GM12874 (cell line): ENCODE results near the gene PNCK.

Experiments
- TF ChIP-seq, protein P1 (sequence below): IDR thresholded peaks from 2 replicates; pipeline ENCODE4 v1.5.1; 2011; ENCODE audit warnings: low read depth, mild to moderate bottlenecking, control low read depth, low read length, moderate library complexity; ENCODE audit not compliant: insufficient read depth

Gene PNCK

DNA sequence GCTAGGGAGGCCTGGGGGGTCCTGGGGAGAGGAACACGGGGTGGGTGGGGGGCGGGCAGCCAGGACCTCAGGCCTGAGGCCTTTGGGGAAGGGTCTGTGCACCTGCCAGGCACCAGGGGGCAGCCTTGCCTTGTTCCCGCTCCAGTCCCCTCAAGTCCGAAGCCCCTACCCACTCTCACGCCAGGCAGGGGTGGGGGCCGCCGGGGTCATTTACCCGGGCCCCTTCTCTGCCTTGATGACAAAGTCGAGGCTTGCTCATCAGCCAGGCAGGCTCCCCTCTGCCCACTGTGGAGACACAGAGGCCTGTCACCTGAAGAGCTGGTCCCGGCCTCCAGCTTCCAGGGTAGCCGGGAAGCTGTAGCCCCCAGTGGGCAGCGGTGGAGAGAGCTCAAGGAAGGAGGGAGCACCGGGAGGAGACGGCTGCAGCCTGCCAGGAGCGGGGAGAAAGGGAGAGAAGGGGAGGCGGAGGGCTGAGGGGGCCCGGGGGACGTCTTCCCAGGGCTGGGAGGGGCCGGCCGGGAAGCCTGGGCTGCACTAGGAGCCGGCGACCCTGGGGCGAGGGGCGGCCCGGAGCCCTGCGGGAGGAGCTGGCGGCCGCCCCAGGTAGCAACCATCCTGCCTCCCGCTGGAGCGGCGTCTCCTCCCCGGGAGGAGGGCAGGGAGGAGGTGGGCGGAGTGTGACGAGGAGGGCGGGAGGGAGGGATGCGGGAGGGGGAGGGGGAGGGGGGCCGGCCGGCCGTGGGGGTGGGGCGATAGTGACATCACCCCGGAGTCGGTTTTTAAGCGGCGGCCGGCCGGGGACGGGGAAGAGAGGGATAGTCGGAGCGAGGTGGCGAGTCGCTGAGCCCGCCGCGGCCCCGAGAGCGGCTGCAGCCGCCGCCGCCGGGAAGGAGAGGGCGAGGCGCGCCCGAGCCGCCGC is 13.8 kb upstream of the PNCK start, which contains the start of gene SLC6A8:
TSS of gene SLC6A8 (plus strand) at position 806 of the 919 bp plus-strand sequence. CDS start 649 bp downstream, outside the sequence.
- TF ChIP-seq, protein P1, sequence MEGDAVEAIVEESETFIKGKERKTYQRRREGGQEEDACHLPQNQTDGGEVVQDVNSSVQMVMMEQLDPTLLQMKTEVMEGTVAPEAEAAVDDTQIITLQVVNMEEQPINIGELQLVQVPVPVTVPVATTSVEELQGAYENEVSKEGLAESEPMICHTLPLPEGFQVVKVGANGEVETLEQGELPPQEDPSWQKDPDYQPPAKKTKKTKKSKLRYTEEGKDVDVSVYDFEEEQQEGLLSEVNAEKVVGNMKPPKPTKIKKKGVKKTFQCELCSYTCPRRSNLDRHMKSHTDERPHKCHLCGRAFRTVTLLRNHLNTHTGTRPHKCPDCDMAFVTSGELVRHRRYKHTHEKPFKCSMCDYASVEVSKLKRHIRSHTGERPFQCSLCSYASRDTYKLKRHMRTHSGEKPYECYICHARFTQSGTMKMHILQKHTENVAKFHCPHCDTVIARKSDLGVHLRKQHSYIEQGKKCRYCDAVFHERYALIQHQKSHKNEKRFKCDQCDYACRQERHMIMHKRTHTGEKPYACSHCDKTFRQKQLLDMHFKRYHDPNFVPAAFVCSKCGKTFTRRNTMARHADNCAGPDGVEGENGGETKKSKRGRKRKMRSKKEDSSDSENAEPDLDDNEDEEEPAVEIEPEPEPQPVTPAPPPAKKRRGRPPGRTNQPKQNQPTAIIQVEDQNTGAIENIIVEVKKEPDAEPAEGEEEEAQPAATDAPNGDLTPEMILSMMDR = peak; percentile 57

GRCh38 chrX:153686711-153687110 is 13.1 kb upstream of the PNCK start:
- TF ChIP-seq, protein P1 = no peak

- TF ChIP-seq, protein P1 = no peak
Measured at GRCh38 chrX:153685751-153686696, 12.4 kb upstream of the PNCK start.

DNA sequence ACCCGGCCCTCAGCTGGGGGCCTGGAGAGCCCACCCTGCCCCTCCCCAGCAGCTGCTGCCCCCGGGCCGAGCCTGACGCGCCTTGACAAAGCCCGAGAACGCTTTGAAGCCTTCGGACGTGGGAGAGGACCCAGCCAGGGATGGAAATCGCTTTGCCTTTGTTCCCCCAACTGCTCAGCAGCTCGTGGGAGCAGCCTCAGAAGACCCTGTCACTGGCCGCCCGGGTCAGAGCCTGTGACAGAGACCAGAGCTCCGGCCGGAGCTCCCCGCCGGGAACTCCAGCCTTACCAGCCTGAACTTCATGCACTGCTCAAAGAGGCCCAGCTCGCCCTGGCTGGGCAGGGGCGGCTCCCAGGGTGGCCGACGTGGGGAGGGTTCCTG is 11.5 kb upstream of the PNCK start:
- TF ChIP-seq, protein P1 = no peak

DNA sequence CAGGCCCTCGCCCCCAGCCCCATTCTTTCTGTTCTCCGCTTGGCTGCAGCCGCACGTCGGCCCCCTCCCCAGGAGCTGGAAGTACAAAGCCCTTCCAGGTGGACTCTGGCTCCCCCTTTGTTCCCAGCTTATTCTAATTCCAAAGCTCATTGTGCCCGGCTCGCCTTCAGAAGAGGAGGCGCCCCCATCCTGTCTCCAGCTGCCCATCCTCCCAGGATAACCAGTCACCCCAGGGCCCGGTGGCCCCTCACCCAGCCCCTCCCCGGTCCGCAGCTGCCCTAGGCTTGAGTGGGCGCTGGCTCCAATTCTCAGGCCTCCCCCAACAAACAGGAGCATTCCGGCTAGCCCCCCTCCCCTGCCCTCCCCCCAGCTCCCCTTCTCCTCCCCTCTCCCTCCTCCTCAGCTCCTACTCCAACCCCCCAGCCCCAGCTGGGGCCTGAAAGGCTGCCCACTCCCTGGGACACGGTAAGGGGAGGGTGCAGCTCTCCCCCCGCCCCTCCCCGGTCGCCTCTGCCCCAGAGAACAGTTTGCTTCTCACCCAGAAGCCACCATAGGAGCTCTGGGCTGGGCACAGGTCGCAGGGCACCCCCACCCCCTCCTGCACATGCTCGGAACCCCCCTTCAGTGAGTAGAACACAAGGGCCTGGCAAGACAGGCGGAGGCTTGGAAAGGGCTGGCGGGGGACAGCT is 11.0 kb upstream of the PNCK start:
- TF ChIP-seq, protein P1 = no peak

GRCh38 chrX:153681175-153681574 is 7.6 kb upstream of the PNCK start:
- TF ChIP-seq, protein P1 = no peak
